ENCODE measurements around the gene PARD3. TPM values are rescaled to one million over a fixed set of nuclear protein-coding genes. Genes with fewer than 3 reads are reported as not detected.

The PARD3 gene
- total and polyA plus RNA-seq, 12 donors: 17.0 to 93.8 (median 47.3) TPM

DNA sequence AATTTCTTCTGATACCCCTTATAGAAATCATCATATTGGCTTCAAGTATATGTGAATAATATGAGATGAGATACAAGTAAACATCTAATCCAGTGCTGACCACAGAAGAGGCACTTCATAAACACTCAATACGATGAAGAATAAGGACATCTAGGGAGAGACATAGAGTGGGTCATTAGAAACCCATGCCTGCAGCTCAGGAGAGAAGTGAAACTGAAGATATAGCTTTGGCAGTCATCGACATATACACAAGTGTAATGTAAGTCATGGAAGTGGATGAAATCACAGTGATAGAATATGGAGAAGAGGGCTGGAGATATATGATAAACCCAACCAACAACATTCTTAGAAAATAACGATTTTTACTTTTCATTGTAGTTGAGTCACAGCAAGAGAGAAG, 665.0 kb downstream of the PARD3 start:
- DNase-seq: no peak
- no peaks in the 10 kb centered on the region for H3K36me3 ChIP-seq (replicated peaks in 1 of 2)
- no peak overlapping the region for H3K4me3 ChIP-seq
- no peaks in the 10 kb centered on the region for H3K27me3 ChIP-seq
- TF ChIP-seq, protein P1, sequence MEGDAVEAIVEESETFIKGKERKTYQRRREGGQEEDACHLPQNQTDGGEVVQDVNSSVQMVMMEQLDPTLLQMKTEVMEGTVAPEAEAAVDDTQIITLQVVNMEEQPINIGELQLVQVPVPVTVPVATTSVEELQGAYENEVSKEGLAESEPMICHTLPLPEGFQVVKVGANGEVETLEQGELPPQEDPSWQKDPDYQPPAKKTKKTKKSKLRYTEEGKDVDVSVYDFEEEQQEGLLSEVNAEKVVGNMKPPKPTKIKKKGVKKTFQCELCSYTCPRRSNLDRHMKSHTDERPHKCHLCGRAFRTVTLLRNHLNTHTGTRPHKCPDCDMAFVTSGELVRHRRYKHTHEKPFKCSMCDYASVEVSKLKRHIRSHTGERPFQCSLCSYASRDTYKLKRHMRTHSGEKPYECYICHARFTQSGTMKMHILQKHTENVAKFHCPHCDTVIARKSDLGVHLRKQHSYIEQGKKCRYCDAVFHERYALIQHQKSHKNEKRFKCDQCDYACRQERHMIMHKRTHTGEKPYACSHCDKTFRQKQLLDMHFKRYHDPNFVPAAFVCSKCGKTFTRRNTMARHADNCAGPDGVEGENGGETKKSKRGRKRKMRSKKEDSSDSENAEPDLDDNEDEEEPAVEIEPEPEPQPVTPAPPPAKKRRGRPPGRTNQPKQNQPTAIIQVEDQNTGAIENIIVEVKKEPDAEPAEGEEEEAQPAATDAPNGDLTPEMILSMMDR (IDR thresholded peaks at IDR 0.05): no peak
- TF ChIP-seq POLR2A (IDR thresholded peaks at IDR 0.05): no peak
- 82 to 89% (median 84%) methylated on average over 3 of the region's 3 CpGs for WGBS, 4 donors
- intact Hi-C loops (cut with DNase I): no loop called here
- no peak overlapping the region for H3K27ac ChIP-seq
- H3K4me1 ChIP-seq (replicated peaks in 1 of 2): no peaks in the 10 kb centered on the region
- no peaks in the 10 kb centered on the region for H3K9me3 ChIP-seq (replicated peaks in 1 of 3)

DNA sequence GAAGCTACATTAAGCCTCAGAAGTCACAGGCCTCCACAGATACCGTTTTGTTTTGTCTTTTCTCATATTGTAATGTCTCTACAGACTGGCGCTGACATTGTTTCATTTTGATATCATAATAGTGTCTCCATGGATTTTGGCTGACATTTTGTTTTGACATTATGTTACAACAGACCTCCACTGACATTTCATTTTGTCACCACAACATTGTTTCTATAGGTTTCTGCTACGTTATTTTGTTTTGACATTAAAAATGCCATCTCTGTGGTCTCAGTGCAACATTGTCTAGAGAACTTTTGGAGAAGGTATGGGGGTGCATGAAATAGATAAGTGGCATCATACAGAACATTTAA, 666.8 kb downstream of the PARD3 start:
- no peaks in the 10 kb centered on the region for H3K4me1 ChIP-seq (replicated peaks in 1 of 2)
- DNase-seq: no peak
- no peak overlapping the region for H3K27ac ChIP-seq
- WGBS, 4 donors: 87 to 95% (median 94%) methylated on average over 3 of the region's 3 CpGs
- intact Hi-C loops (cut with DNase I): no loop called here
- H3K36me3 ChIP-seq (replicated peaks in 1 of 2): no peaks in the 10 kb centered on the region
- H3K27me3 ChIP-seq: no peaks in the 10 kb centered on the region
- no peaks in the 10 kb centered on the region for H3K9me3 ChIP-seq (replicated peaks in 1 of 3)
- no peak for TF ChIP-seq POLR2A (IDR thresholded peaks at IDR 0.05)
- TF ChIP-seq, protein P1 (IDR thresholded peaks at IDR 0.05): no peak
- H3K4me3 ChIP-seq: no peak overlapping the region

DNA sequence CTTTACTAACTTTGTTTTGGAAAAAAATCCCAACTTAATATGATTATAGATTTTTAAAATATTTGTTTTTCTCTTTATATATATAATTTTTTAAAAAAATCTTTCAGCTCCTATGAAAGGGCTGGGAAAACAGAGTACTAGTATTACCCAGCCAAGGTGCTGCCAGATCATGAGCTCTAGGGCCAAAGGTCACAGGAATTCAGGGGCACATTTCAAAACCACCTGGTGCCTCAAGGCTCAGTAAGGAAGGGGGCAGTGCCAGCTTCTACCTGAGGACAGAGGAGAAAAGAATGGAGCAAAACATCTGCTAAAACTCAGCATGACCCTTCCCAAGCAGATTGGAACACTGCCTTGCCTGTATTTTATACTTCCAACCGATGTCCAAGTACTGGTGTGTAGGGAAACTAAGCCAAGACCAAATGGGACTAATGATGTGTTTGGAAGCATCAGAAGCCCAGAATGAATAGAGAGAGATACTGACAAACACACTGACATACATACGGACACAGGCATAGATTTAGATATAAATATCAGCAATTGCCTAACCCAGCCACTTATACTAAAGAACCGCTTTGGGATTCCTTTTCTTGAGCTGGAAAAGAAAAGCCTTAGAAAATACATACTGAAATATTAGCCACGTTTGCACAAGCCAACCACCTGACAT, 667.3 kb downstream of the PARD3 start:
- Histone ChIP-seq H3K4me3 (no peak overlapping the region), H3K4me1 (replicated peaks in 1 of 2) (no peaks in the 10 kb centered on the region), H3K36me3 (replicated peaks in 1 of 2) (no peaks in the 10 kb centered on the region), H3K9me3 (replicated peaks in 1 of 3) (no peaks in the 10 kb centered on the region), H3K27me3 (no peaks in the 10 kb centered on the region), H3K27ac (no peak overlapping the region)
- TF ChIP-seq, protein P1 (IDR thresholded peaks at IDR 0.05): no peak
- TF ChIP-seq POLR2A (IDR thresholded peaks at IDR 0.05): no peak
- 71 to 93% (median 80%) methylated on average over 4 of the region's 4 CpGs for WGBS, 4 donors
- no peak for DNase-seq
- intact Hi-C loops (cut with DNase I): no loop called here

DNA sequence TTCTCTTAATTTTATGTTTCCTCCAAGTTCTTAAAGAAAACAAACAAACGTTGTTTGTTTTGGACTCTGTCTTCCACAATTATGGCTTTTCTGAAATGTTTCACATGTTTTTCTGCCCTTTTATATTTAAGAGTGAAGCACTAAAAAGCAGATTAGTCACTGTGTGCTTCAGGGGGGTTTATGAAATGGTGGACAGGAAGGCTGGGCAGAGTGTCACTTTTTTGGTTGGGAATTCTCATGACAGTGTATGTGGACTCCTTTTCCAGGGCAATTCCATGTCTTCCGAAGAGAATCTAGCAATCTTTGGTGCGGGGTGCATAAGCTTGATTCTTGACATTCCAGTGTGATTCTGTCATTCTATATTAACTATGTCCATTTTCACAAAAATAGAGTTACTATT, 669.4 kb downstream of the PARD3 start:
- Histone ChIP-seq H3K4me1 (replicated peaks in 1 of 2) (no peaks in the 10 kb centered on the region), H3K27me3 (no peaks in the 10 kb centered on the region), H3K27ac (no peak overlapping the region), H3K4me3 (no peak overlapping the region), H3K36me3 (replicated peaks in 1 of 2) (no peaks in the 10 kb centered on the region), H3K9me3 (replicated peaks in 1 of 3) (no peaks in the 10 kb centered on the region)
- 75 to 89% (median 78%) methylated on average over 3 of the region's 3 CpGs for WGBS, 4 donors
- TF ChIP-seq, protein P1 (IDR thresholded peaks at IDR 0.05): no peak
- TF ChIP-seq POLR2A (IDR thresholded peaks at IDR 0.05): no peak
- intact Hi-C loops (cut with DNase I): no loop called here
- no peak for DNase-seq
